Measurements from ENCODE around the gene C20orf204.
"Not testable (repeated sequence)": the region's sequence is repeated elsewhere in the genome, so short reads cannot be mapped to it uniquely, and the experiment has no call there.

Gene C20orf204

DNA sequence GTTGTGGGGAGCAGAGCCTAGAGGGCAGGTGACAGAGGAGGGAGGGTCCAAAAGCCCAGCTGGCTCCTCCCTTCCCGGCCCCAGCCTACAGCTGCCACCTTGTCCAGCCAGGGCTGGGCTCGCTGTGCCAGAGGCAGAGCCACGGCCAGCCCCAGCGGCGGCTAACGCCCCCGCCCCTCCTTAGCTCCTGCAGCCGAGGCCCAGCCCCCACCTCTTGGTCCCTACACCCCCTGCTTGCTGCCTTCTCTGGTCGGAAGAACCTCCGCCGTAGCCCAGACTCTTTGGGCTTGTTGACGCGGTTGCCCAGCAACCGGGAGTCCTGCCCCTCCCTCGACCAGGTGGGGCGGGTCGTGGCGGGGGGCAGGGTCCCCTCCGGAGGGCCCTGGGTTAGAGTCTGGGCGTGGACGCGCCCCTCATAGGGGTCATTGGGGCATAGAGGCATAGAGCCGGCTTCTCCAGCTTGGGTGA is 48.7 kb downstream of the C20orf204 start:
- DNase-seq = no peak

DNA sequence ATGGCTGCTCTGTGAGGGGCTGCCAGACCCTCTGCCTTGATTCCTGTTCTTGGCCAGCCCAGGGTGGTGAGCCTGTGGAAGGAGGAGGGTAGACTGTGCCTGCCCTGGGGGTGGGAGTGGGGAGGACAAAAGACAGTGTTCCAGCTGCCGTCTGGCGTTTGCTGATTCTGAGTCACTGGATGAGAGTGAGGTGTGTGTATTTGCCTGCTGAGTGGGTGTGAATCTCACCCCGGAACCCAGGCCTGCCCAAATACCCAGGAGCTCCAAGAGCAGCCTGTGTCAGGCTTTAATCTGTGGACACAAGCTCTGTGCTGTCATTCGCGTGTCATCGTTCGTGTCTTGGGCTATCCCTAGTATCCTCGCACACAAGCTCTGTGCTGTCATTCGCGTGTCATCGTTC is 50.8 kb downstream of the C20orf204 start:
- no peak for DNase-seq

DNA sequence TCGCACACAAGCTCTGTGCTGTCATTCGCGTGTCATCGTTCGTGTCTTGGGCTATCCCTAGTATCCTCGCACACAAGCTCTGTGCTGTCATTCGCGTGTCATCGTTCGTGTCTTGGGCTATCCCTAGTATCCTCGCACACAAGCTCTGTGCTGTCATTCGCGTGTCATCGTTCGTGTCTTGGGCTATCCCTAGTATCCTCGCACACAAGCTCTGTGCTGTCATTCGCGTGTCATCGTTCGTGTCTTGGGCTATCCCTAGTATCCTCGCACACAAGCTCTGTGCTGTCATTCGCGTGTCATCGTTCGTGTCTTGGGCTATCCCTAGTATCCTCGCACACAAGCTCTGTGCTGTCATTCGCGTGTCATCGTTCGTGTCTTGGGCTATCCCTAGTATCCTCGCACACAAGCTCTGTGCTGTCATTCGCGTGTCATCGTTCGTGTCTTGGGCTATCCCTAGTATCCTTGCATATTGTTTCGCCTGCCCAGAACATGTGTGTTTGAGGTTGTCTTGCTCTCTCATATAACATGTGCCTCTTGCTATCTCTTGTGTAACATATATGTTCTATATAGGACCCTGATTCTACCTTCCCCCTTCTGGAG is 51.3 kb downstream of the C20orf204 start:
- DNase-seq = not testable (repeated sequence)

DNA sequence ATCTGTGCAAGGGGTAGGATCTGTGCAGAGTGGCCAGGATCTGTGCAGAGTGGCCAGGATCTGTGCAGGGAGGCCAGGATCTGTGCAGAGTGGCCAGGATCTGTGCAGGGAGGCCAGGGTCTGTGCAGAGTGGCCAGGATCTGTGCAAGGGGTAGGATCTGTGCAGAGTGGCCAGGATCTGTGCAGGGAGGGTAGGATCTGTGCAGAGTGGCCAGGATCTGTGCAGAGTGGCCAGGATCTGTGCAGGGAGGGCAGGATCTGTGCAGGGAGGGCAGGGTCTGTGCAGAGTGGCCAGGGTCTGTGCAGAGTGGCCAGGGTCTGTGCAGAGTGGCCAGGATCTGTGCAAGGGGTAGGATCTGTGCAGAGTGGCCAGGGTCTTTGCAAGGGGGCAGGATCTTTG is 52.6 kb downstream of the C20orf204 start:
- DNase-seq = not testable (repeated sequence)

Data from activated gamma-delta T cell treated with Interleukin-2 at 50 U/mL for 16 hours (primary cell).